ENCODE results near the gene HSP90AA1.
"Not testable (repeated sequence)": the region's sequence is repeated elsewhere in the genome, so short reads cannot be mapped to it uniquely, and the experiment has no call there.

The HSP90AA1 gene

DNA sequence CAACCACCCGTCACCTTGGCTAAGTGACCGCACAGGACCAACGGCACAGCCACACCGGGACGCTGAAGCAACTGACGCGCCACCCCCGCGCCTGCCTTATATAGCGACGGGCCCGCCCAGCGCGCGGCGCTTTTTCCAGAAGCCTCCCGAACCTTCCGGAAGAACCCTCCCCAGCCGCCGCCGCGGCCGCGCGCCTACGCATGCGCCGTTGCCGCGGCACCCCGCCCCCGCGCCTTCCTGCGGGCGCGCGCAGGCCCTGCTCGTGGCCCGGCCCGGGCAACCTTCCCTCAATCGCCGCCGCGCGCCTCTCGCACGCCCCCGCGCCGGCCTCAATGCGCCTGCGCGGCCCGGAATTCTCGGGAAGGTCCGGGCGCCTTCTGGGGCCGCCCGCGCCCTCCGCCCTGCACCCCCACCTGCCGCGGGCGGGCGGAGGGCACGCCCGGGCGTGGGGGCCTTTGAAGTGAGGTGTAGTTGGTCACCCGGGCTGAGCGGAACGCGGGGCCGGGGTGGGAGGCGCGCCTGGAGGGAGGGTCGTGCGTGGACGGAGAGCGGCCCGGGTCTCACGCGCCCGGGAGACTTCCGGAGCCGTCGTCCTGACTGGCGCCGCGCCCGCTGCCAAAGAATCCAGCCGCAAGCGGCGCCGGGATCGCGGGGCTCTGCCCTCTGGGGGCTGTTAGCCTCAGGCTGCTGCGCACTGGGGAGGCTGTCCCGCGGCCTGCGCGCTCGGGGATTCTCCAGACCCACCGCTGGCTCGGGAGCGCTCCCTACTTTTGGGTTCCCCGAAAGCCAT lies at the start of gene HSP90AA1:
Gene HSP90AA1, minus strand, starts transcription at position 73 of the 790 bp plus-strand sequence. CDS start 666 bp downstream, outside the sequence.
- DNase-seq, result peak; percentile 87

DNA sequence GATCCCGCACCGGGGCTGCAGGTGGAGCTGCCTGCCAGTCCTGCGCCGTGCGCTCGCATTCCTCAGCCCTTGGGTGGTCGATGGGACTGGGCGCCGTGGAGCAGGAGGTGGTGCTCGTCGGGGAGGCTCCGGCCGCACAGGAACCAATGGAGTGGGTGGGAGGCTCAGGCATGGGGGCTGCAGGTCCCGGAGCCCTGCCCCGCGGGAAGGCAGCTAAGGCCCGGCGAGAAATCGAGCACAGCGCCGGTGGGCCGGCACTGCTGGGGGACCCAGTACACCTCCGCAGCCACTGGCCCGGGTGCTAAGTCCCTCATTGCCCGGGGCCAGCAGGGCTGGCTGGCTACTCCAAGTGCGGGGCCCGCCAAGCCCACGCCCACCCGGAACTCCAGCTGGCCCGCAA lies 48.6 kb upstream of the HSP90AA1 start:
- DNase-seq, result not testable (repeated sequence)

DNA sequence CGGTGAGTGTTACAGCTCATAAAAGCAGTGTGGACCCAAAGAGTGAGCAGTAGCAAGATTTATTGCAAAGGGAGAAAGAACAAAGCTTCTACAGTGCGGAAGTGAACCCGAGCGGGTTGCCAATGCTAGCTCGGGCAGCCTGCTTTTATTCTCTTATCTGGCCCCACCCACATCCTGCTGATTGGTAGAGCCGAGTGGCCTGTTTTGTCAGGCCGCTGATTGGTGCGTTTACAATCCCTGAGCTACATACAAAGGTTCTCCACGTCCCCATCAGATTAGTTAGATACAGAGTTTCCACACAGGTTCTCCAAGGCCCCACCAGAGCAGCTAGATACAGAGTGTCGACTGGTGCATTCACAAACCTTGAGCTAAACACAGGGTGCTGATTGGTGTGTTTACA lies 47.9 kb upstream of the HSP90AA1 start:
- DNase-seq, result not testable (repeated sequence)

DNA sequence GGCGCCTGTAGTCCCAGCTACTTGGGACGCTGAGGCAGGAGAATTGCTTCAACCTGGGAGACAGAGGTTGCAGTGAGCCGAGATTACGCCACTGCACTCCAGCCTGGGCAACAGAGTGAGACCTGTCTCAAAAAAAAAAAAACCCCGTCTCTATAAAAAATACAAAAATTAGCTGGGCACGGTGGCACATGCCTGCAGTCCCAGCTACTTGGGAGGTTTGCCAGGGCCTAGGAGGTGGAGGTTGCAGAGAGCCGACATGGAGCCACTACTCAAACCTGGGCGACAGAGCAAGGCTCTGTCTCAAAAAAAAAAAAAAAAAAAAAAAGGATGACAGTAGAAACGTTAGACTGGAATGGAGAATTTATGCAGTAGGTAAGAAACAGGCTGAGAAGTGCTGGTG lies 47.2 kb upstream of the HSP90AA1 start:
- DNase-seq, result not testable (repeated sequence)

DNA sequence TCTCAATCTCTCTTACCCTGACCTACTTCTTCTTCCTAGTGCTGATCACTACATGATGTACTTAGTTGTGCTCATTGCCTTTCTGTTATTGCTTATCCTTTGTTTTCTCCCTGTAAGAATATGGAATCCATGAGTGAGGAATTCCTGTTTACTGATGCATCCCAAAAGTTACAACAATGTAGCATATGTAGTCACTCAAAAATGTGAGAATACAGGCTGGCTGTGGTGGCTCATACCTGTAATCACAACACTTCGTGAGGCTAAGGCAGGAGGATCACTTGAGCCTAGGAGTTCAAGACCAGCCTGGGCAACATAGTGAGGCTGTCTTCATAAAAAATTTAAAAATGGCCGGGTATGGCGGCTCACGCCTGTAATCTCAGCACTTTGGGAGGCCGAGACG lies 44.9 kb upstream of the HSP90AA1 start:
- no peak for DNase-seq

DNA sequence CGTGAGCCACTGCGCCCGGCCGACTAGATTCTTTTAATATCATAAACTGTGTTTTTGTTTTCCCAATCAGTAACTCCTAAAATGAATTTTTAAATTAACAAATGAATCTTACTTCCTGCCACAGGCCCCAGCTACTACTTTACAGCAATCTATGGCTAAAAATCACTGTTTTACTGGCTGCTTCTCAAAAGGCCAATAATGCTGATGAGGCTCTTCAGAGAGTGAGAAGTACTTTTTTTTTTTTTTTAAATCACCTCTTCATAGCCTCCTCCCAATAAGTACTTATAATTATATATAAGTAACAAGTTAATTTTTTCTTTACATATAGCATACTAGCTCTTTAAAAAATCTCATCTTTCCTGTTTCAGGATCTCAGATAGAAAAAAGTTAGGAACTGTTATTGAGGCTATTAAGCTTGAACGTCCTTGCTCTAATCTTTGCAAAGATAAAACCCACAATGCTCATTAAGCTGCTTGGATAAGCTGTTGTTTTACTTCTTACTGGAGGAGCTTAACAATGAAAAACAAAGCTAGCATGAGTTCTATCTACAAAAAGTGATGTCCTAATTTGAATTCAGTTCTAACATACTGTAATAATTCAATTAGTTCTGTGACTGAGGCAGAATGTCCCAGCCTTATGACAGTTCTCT lies 40.1 kb upstream of the HSP90AA1 start:
- no peak for DNase-seq

DNA sequence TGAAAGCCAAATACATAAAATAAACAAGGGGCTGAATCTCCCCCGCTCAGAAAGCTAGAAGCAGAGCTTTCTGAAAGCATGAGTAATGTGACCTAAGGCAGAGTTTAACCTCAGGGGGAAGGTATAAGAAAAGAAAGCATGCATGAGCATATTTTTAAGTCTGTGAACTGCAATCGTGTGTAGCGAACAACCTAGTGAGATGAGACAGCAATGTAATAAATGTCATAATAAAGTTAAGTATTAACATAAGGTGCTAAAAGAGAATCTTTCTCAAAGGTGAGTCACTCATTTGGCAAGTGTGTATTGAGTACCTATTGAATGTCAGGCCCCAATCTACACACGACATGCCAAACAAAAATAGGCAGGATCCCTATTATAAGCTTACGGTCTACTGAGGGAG lies 38.7 kb upstream of the HSP90AA1 start:
- no peak for DNase-seq

DNA sequence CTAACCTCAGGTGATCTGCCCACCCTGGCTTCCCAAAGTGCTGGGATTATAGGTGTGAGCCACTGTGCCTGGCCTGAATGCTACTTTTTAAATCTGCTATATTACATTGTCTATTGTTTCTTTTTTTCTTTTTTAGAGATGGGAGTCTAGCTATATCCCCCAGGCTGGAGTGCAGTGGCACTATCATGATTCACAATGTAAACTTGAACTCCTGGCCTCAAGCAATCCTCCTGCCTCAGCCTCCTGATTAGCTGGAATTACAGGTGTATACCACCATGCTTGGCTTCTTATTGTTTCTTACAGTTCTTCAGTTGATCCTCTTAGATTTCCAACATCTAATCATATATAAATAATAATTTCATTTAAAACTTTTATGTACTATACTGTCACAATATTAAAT lies 37.6 kb upstream of the HSP90AA1 start:
- DNase-seq, result no peak

DNA sequence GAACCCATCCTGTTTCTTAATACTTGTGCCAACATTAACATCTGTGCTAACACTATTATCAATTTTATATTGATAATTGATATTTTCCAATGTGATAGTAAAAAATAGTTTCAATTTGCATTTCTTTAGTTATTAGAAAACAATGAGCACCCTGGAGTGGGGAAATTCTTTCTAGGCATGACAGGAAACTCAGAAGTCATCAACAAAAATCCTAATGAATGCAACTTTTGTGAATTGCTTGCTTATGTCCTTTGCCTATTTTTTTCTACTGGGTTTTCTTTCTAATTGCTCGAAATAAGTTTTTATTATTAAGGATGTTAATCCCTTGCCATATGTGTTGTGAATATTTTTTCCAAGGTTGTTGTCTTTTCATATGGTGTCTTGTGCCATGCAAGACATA lies 34.7 kb upstream of the HSP90AA1 start:
- DNase-seq, result no peak

DNA sequence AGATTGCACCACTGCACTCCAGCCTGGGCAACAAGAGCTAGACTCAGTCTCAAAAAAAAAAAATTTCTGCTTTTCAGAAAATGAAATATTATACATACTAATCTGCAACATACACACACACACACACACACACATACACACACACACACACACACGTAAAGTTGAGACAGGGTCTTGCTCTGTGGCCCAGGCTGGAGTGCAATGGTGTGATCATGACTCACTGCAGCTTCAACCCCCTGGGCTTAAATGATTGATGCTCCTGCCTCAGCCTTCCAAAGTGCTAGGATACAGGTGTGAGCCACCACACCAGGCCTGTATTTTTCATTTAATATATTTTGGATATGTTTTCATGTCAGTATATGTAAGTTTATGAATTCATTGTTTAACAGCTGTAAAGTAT lies 34.0 kb upstream of the HSP90AA1 start:
- no peak for DNase-seq

DNA sequence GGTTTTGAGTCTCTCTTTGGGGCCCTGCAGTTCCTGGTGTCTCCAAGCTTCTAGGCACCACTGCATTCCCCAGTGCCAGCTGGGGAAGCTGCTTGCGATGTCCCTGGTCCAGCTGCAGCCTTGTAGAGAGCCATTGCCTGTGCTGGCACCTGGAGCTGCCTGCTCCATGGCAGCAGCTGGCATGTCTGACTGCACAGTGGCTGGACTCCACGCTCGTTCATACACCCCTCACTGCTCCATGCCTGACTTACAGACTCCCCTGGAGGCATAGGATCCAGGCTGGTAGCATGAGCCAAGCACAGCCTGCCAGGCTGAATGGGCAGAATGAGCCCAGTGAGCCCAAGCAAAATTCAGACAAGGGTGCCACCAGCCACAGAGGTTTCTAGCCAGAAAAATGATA lies 31.0 kb upstream of the HSP90AA1 start:
- DNase-seq, result no peak

DNA sequence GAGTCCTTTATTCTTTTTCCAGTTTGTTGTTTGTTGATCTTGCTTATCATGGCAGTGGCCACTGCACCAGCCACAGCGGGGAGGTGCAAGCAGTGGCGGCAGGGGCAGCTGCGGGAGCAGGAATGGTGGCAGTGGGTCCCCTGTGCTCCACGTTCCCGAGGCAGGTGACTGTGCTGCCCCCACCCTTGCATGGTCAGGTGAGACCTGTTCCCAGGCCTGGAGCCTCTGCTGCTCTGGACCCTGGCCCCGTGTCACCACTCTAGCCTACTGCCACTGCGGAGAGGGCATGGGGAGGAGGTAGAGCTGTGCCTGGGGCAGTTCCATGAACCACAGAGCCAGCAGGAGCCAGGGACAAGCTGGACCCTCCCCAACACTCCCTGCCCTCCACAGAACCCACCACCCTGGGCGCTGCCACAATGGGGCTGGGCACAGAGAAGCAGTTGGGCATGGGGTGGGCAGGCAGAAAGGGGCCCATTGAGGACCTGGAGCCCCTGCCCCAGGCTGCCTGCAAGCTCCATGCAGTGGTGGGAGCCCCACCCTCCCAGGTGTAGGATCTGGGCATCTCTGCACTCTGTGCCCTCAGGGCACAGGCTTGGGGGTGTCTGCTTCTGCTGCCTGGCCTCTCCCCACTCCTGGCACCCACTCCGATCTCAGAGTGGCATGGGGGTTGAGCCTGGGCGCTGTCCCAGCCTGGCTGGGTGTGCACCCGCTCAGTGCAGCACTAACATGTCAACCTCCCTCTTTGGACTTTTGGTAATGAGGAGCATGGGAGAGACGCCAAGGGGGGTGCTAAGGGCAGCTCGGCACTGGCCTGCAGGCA lies 29.7 kb upstream of the HSP90AA1 start:
- DNase-seq, result no peak

DNA sequence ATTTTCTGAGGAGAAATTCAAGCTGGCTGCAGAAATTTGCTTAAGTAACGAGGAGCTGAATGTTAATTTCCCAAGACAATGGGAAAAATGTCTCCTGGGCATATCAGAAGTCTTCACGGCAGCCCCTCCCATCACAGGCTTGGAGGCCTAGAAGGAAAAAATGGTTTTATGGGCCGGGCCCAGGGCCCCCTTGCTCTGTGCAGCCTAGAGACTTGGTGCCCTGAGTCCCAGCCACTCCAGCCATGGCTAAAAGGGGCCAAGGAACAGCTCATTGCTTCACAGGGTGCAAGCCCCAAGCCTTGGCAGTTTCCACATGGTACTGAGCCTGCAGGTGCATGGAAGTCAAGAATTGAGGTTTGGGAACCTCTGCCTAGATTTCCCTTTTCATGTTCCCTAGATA lies 24.3 kb upstream of the HSP90AA1 start:
- no peak for DNase-seq

DNA sequence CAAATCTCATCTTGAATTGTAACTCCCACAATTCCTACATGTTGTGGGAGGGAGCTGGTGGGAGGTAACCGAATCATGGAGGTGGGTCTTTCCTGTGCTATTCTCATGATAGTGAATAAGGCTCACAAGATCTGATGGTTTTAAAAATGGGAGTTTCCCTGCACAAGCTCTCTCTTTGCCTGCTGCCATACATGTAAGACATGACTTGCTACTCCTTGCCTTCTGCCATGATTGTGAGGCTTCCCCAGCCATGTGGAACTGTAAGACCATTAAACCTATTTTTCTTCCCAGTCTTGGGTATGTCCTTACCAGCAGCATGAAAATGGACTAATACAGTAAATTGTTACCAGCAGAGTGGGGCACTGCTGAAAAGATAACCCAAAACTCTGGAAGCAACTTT lies 22.5 kb upstream of the HSP90AA1 start:
- not testable (repeated sequence) for DNase-seq

DNA sequence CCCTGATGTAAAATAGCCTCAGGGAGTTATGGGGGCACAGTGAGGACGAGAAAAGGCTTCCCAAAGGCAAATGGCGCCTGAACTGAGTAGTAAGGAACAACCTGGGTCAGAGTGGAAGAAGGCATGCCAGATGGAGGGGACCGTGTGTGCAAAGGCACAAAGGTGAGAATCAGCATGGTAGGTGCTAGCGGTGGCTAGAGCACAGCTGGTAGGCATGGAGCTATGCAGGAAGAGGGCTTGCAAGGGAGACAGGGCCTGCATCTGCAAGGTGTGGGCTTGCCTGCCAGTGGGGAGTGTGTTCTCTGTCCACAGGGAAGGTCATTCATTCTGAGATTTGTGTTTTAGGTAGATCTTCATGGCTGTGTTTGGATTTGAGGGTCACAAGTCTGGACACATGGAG lies 18.5 kb upstream of the HSP90AA1 start:
- DNase-seq, result no peak

DNA sequence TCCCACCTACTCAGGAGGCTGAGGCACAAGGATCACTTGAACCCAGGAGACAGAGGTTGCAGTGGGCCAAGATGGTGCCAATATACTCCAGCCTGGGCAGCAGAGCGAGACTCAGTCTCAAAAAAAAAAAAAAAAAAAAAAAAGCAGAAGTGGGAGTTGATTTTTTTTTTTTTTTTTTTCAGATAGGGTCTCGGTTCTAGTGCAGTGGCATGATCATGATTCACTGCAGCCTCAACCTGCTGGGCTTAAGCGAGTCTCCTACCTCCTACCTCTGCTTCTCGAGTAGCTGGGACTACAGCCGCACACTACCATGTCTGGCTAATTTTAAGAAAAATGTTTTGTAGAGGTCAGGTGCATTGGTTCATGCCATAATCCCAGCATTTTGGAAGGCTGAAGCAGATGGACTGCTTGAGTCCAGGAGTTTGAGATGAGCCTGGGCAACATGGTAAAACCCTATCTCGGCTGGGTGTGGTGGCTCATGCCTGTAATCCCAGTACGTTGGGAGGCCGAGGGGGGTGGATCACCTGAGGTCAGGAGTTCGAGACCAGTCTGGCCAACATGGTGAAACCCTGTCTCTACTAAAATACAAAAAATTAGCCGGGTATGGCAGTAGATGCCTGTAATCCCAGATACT lies 16.3 kb upstream of the HSP90AA1 start:
- DNase-seq, result no peak

DNA sequence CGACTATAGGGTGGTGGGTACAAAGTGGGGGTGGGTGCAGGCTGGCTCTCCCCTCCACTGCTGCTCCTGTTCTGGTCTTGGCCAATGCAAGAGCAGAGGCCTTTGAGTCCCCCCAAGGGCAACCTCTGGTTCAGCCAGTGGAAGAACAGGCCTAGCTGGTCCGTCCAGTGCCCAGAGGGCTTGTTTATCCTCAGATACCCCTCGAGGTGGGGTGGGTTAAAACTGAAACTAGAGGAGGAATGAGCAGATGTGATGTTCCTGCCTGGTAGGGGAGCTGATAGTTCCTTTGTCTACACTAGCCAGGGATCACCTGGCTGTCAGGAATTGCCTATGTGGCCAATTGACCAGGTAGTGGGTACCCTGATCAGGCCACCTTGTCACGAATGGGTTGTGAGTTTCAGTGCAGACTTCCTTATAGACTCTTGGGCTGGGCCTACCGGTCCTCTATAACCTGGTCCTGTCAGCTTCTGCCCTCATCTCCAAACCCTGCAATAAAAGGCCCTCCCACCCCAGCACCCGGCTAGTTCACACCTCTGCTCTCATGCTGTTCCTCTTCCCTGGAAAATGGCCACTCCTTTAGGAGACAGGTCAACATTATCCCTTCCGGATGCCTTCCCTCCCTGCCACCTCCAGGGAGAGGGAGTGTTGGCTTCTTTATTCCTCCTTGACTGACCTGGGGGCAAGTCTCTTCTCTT lies 10.7 kb upstream of the HSP90AA1 start:
- DNase-seq, result no peak

DNA sequence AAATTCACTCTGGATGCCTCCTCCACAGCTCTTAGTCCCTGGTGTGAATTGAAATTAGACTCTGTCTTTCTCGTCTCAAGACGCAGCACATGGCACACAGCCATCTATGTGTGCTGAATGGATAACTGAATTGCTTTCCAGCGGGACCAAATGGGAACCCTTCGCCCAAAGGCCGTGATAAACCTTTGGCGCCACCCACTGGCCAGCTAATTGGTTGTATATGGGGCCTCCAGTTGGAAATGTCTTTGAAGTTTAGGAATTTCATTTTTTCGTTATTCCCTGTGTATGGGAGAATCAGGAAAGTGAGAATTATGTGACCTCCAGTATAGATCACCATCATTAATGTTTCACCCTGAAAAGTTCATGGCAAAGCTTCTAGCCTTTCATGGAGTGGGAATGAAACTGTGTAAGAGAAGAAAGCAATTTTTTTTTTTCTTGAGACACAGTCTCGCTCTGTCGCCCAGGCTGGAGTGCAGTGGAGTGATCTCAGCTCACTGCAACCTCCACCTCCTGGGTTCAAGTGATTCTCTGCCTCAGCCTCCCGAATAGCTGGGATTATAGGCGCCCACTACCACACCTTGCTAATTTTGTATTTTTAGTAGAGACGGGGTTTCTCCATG lies 9.8 kb upstream of the HSP90AA1 start:
- DNase-seq, result peak; percentile 64

DNA sequence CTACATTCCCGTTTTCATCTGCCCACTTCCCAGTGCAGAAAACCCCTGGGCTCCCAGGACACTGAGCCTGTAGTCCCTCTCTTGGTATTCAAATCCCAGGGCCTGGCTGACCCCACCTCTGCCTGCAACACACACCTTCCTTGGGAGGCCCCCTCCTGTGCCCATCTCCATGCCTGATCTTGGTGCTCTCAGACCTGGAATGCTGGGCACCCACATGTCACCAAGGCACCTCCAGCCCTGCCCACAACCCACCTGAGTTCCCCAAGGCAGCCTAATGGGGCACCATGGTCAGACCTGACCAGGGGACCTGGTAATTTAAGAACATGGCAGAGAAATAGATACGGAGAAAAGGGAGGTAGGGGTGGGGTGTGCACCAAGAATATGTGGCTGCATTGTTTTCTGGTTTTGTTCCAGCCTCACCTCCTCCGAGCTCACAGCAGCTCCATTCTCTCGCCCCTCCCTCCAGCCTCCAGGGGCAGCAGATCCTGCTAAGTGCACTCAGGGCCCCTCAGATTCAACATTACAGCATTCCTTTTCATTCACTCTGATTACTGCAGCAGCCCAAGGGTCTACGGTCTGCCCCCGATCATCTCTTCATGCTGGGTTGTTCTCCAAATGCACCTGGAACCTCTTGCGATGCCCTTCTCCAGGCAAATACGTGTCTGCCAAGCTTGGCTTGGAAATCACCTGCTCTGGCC lies 9.2 kb upstream of the HSP90AA1 start:
- DNase-seq, result no peak

DNA sequence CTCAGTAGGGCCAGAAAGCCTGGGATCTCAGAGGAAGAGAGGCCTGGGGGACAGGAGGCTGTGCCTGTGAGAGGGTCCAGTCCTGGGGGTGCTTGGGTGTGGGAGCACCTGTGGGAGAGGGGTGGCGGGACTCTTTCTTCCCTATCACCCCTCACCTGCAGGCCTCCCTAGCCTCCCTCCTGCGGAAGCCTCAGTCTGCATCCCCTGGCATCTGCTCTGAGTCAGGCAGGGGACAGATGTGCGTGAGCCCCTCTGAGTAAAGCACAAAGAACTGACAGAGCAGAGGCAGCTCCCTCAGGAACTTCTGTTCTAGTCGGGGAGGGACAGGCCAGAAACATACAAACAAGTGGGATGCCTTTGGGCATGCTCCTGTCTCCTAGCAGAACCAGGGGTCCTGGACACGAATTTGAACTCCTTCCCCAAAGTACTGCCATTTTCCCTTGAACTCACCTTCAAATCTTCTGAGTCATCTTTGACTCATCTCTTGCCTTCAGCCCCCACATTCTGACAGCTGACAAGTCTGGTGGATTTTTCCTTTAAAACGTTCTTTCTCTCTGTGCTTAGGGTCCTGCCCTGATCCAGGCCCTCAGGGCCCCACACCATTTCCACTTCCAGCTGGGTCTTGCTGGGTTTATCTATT lies 8.5 kb upstream of the HSP90AA1 start:
- DNase-seq, result no peak

DNA sequence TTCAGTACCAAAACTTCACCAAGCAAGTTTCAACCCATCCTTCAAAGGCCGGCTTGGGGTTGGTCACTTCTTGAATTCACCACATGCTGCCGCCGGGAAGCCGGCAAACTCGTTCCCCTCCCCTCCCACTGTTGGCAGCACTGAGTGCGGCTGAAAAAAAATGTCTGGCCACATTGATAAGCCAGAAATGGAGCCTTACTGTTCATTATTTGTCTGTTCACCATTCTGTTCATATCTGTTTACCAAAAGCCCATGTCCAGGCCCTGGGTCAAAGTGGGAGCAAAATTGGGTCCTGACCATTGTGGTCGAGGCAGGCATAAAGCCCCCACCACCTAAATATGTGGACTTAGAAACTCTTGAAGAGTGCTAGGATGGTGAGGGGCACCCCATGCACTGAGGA lies 7.3 kb upstream of the HSP90AA1 start:
- no peak for DNase-seq
